Stimulated activated CD8-positive, alpha-beta memory T cell treated with anti-CD3 and anti-CD28 coated beads, Interleukin-12 subunit alpha, Interleukin-12 subunit beta, amount 100 ng/mL, for 24 hours (primary cell): ENCODE results near the gene CD163L1.
"Not testable (repeated sequence)": the region's sequence is repeated elsewhere in the genome, so short reads cannot be mapped to it uniquely, and the experiment has no call there.

Experiments used
- DNase-seq: peaks from one replicate; pipeline ENCODE4 v3.0.0-alpha.2; 2020; ENCODE audit errors: extremely low read depth

The CD163L1 gene

DNA sequence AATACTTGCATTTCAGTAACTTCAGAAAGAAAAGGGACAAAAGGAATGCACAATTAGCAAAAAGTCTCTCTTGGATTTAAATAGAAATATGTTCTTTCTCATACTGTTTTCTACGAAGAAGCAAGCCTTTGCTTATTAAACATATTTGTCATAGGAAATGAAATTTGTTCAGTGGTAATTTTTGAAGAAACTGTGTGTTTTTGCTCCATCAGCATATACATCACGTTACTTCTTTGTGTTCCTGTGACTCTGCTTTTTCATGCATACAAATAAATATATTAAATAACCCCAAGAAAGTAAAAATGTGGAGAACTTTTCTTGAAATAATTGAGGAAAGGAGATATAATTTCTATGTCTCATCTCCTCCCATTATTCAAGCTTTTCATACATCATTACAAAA is 39.7 kb downstream of the CD163L1 start:
- DNase-seq = no peak

DNA sequence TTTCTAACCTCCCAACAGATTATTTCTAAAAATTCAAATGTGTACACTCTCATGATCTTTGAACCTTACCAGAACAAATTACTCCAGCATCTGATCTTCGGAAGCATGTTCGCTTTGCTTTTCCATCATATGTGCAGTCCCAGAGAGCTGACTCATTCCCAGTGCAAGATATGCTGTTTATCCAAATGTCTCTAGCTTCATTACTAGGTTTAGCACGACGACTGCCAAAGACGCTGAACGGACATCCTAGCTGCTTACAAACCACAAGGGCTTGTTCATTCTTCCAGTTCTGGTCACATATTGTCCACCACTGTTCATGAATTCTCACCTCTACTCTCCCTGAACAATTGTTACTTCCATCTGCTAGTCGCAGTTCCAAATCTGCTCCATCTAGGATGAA is 40.5 kb downstream of the CD163L1 start:
- no peak for DNase-seq

DNA sequence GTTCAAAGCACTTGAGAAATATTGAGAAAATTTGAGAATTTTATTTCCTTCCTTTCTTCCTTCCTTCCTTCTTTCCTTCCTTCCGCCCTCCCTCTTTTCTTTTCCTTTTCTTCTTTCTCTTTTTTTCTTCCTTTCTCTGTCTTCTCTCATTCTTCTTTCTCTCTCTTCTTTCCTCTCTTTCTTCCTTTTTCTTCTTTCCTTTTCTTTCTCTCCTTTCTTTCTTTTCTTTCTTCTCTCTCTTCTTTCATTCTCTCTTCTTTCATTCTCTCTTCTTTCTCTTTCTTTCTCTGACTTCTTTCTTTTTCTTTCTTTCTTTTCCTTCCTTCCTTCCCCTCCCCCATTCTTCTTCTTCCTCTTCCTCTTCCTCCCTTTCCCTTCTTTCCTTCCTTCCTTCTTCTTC is 44.9 kb downstream of the CD163L1 start:
- DNase-seq = no peak

DNA sequence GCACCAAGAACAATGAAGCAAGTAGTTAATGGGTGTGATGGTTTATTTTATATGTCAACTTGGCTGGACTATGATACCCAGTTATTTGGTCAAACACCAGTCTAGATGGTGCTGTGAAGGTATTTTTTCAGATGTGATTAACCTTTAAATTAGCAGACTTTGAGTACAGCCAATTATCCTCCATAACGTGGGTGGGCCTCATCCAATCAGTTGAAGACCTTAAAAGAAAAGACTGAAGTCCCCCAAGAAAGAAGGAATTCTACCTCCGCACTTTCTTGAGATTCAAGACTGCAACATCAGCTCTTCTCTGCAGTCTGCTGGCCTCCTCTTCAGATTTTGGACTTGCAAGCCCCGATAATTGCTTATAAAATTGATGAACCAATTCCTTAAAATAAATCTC is 47.5 kb downstream of the CD163L1 start:
- no peak for DNase-seq

DNA sequence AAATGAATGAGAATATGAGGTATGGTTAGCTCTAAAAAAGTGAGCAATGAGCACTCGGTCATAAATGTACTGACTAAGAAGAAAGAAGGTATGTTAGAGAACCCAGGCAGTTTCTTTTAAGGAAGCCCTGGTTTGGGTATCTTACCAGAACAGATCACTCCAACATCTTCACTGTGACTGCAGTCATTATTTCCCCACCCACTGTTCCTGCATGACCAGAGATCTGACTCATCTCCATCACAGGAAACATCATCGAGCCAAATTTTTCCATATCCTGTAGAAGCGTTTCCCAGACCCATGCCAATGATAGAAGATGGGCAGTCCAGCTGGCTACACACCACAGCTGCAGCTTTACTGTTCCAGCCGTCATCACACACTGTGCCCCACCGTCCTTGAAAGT is 48.0 kb downstream of the CD163L1 start:
- DNase-seq = no peak

DNA sequence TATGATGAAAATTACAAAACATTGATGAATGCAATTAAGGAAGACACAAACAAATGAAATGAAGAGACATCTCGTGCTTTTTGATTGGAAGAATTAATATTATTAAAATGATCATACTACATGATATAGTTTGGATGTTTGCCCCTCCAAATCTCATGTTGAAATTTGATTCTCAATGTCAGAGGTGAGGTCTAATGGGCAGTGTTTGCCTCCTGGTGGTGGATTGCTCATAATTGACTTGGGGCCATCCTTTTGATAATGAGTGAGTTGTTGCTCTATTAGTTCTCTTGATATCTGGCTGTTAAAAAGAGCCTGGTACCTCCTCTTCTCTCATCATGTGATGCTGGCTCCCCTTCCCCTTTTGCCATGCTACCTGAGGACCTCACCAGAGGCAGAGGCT is 56.7 kb downstream of the CD163L1 start:
- no peak for DNase-seq

DNA sequence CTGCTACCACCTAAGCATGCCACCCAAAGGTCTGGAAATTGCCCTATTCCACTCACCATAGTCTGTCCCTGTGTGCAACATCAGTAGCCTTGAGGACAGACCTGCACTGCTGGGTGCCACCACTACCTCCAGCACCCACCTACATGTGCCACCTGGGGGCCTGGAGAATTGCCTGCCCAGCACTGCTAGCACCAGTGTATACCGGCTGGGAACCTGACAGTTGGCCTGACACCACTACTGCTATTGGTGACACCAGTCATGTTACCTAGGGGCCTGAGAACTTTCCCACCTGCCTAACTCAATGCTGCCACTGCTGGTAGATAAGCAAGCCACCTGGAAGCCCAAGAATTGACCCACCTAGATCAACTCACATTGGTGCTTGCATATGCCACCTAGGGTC is 60.8 kb downstream of the CD163L1 start:
- no peak for DNase-seq

DNA sequence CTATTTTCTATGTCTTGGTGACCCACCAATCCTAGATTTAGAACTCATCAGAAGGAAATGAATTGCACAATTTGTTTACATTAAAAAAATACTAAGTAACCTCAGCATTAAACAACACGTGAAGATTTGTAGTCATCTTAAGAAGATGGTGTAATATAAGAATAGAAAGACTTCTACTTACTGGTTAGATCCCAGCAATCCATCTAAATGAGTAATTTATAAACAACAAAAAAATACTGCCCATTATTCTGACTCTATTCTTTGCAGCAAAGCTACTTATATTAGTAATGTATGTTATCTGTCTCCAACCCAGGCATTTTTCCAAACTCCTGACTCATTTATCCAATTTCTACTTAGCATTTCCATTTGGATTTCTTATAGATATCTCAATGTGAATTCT is 67.8 kb downstream of the CD163L1 start:
- DNase-seq = no peak

DNA sequence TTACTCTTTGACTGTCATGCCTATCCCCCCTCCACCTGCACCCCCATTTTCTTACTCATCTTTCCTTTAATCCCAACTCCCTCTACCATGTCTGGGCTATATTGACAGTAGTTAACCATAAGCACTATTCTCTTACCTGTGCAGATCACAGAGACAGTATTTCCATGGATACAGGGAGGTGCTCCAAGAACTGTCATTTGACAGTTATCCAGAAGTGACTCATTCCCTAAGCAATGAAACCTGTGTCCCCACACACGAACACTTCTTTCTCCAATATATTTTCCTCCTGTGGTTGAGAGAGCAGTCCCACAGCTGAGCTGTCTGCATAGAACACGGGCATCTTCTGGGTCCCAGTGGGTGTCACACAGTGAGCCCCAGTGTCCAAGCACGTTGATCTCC is 68.8 kb downstream of the CD163L1 start:
- DNase-seq = no peak

DNA sequence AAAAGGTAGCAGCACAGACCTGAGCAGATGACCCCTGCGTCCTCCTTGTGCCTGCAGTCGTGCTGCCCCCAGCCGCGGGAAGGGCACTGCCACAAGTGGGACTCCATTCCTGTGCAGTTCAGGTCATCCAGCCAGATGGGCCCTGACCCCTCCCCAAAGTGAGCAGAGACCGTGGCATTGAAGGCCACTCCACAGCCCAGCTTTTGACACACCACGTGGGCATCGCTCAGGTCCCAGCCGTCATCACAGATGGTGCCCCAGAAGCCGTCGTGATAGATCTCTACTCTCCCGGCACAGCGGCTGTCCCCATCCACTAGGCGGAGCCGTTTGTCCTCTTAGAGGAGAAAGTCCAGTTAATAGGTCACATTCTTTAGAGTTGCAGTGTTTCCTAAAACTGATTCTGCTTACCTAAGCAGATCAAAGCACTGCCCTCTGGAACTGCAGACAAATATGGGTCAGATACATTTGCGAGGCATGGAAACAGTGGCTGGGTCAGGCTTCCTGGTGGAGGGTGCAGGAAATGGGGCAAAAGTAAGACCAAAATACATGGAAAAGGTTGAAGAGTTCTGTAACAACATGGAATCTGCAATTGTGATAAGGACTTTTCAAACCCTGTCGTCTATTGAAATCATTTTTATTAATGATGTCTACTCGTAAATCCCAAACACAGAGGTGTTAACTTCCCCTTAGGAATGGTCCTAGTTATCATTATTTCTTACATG is 69.4 kb downstream of the CD163L1 start:
- no peak for DNase-seq

DNA sequence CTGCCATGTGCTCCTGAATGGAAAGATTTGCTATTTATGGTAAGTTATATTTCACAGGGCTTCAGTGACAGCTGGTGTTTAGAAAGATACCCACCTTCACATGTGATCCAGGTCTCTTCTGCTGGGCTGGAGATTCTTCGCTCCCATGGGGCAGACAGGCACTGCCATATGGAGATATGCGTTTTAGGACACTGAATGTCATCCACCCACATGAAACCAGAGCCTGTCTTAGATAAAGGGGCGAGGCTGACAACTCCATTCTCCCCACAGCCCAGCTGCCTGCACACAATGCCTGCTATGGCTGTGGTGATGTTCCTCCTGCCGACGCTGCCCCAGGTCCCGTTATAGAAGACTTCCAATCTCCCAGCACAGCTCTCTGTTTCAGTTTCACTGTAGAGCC is 70.7 kb downstream of the CD163L1 start:
- no peak for DNase-seq

DNA sequence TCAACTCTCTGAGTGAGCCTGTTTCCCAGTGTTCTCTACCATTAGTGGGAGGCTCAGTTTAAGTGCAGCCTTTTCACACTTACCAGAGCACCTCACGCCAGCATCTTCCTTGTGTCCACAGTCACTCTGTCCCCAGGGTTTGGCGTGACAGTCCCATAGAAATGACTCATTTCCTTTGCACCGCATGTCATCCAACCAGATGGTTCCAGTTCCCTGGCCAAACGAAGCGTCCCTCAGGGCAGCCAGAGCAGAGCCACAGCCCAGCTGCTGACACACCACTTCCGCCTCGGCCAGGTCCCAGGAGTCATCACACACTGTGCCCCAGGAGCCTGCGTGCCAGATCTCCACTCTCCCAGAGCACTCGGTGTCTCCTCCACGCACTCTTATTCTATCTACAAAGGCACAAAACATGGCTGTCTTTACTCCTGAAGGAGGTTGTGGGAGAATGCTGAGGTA is 74.7 kb downstream of the CD163L1 start:
- DNase-seq = no peak

DNA sequence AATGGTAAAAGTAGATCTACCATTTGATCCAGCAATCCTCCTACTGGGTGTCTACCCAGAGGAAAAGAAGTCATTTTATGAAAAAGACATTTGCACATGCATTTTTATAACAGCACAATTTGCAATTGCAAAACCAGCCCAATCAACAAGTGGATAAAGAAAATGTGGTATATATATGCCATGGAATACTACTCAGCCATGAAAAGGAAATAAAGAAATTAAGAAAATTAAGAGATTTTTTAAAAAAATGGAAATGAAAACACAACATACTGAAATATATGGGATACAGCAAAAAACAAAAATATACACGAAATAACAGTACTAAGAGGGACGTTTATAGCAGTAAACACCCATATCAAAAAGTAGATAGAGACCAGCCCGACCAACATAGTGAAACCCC is 81.2 kb downstream of the CD163L1 start:
- no peak for DNase-seq

DNA sequence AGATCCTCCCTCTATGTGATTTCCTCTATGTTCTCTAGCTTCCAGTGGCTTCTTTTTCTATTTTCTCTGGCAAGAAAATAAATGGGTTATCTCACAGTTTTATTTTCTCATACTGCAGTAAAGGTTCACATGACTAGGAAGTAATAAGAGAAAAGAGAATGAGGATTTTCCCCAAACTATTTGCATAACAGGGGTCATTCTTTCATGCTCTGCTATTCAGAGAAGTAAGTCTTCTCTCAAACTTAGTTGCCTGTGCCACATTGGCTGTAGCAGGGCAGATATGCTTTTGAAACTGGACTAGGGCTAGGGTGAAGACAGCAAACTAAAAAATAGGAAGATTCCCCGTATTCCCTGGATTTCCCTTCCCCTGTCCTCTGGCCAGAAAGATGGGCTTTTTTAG is 82.7 kb downstream of the CD163L1 start:
- no peak for DNase-seq

DNA sequence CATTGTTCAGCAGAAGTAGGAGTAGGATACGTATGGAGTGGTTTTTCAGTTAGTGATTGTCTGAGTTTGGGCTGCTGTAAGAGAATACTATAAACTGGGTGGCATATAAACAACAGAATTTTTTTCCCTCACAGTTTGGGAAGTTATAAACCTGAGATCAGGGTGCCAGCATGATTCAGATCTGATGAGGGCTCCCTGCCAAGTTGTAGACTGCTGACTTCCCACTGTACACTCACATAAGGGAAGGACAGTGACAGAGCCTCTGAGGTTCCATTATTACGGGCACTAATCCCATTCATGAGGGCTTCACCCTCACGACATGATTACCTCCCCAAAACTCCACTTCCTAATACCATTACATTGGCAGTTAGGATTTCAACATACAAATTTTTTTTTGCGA is 89.4 kb downstream of the CD163L1 start:
- DNase-seq = no peak

DNA sequence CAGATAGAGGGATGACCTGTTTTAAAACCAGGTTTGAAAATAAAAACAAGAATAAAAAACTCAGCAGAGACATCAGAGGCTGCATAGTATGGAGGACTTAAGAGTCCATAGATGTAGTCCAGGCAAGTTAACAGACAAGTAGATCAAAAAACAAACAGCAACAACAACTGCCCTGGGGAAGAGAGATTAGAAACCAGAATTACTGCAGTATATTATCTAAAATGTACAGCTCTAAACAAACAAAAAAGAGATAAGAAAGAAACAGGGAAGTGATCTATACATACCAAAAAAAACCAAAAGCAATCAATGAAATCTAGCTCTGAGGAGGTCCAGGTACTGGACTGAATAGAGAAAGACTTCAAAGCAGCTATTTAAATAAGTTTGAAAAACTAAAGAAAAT is 91.3 kb downstream of the CD163L1 start:
- DNase-seq = no peak

DNA sequence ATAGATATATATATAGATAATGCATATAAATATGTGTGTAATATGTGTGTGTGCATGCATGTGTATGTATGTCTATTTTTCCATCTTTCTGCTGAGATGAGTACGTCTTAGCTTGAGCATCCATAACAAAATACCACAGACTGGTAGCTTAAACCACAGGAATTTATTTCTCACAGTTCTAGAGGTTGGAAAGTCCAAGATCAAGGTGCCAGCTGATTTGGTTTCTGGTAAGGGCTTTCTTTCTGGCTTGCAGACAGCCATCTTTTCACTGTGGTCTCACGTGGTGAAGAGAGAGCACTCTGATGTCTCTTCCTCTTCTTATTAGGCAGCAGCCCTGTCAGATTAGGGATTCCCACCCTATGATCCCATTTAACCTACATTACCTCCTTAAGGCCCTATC is 92.8 kb downstream of the CD163L1 start:
- DNase-seq = no peak

DNA sequence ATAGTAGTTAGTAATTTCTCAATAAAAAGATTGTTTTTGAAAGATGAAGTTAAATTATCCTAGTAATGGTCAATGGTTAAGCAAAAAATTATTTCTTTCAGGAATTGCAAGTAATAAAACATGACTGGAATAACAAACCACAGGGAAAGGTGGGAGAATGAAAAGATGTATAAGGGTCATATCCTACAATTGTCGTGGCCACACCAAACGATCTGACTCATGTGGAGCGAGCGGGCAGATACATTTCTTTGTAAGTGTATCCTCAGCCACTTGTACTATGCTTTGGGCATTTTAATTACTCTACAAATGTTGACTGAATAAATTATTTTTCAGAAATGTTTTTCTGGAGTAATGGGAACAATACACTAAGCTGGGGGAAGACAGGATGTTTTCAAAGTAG is 94.5 kb downstream of the CD163L1 start:
- no peak for DNase-seq

DNA sequence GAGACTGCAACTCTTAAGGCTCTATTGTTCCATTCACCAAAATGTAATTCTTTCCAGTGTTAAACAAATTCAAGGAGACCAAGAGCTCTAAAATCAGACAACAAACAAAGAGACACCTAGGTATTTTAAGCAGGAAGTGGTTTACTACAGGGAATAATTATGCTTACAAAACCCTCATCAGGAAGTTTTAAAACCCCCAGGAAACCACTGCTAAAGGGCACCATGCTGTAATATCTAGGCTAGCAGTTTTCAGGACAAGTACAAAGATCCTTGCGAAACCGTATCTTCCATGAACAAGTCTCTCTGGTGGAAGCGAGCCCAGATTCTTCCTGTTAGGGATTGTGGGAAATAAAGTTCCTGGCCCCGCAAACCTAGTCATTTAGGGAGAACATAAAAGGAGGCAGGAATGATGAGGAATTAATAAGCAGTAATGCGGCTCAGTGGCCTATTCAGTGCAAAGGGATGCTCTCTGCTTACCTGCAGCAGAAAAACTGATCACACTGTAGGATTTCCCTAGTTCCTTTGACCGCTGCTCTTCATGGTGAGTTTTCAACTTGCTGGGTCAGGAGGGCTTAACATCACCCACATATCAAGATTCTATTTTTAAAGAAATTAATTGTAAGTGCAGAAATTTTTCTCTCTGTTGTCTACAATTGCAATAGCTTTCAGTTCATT is 97.3 kb downstream of the CD163L1 start:
- DNase-seq = no peak

DNA sequence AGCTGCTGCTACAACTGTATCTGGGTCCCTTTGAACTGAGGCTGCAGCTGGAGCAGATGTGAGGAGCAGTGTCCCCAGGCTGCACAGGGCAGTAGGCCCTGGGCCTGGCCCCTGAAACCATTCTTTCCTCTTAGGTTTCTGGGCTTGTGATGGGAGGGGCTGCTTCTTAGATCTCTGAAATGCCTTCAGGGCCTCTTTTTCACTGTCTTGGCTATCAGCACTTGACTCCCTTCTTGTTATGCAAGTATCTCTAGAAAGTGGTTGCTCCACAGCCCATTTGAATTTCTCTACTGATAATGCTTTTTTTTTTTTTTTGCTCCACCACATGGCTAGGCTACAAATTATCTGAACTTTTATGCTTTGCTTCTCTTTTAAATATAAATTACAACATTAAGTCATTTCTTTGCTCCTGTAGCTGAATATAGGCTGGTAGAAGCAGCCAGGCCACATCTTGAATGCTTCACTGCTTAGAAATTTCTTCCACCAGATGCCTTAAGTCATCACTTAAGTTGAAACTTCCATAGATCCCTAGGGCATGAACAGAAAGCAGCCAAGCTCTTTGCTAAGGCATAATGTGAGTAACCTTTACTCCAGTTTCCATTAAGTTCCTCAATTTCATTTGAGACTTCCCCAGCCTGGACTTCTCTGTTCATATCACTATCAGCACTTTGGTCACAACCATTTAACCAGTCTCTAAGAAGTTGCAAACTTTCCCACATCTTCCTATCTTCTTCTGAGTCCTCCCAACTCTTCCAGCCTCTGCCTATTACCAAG is 98.9 kb downstream of the CD163L1 start:
- no peak for DNase-seq

DNA sequence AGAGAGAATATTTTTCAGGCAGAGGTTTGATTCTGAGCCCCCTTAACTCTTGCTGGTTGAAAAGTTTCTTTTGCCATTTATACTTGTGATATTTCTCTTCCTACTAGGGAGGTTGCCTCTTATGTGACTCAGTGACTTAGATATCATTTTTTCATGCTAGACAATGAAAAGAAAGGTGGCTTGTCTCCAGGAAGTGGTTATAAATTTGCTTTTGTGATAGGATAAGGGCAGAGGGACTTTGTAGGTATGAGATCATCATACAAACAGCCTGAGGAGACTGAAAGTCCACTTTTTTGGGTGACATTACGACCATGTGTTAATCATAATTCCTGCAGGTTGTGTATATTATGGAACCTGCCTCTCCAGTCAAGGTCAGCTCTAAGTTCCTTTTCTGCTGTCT is 104.3 kb downstream of the CD163L1 start:
- no peak for DNase-seq

DNA sequence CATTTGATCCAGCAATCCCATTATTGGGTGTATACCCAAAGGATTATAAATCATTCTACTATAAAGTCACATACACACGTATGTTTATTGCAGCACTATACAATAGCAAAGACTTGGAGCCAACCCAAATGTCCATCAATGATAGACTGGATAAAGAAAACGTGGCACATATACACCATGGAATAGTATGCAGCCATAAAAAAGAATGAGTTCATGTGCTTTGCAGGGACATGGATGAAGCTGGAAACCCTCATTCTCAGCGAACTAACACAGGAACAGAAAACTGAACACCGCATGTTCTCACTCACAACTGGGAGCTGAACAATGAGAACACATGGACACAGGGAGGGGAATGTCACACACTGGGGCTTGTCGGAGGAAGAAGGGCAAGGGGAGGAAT is 106.2 kb downstream of the CD163L1 start:
- not testable (repeated sequence) for DNase-seq

DNA sequence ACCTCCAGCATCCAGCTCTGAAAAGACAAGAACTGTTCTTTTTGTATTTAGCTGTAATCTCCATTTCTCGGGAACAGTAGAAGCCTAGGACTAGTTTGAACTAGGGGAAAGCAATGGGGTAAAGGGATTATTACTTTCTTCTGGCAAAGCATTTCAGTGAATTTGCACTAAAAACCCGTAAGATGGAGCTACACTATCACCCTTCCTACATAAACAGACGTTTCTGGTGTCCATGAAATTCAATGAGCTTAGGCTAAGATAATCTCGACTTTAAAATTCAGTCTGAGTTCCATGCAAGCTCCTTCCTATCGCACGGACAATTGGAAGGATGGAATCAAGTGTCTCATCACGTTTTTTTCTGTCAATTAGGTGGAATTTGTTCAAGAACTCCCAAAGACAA is 116.0 kb downstream of the CD163L1 start:
- no peak for DNase-seq
